ENCODE measurements around the gene GDPD3. TPM values are rescaled to one million over a fixed set of nuclear protein-coding genes. Genes with fewer than 3 reads are reported as not detected.

The GDPD3 gene
- total and polyA plus RNA-seq, 2 of the 13 experiments (the other 11 are each of a cell fraction or from before 2014, with no cell fraction given) = 18.7 to 20.6 TPM

DNA sequence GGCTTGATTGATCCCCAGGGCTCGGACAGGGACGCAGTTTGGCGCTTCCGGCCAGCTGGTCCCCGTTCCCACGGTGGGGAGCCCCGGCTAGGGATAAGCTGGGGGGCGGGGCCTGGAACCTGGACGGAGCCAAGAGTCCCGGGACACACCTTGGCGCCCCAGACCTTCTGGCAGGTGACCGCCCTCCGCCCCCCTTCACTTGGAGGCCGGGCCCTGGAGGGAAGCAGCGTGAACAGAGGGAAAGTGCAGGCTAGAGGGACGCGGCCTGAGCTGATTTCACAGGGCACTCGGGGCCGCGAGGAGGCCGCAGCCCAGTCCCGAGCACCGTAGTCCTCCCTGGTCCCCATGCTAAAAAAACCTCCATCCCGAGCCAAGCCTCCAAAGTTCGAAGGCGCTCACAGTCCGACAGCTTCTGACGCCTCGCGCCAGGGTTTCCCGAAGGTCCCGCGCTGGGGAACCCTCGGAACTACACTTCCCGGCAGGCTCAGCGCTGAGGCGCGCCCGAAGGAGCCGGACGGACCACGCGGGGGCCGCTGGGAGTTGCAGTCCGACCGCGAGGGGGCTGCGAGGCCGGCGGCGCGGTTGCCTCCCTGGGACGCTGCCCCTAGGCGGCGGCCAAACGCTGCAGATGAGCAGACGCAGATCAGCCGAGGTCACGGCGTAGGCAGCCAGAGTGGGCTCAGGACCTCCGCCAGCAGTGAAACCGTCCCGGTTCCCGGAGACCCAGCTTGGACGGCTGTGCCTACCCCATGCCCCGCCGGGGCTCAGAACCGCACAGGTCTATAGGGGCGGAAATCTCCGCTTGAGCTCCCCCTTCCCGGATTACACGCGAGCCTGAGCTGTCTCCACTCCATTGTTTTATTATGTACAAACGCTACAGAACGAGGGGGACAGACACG lies 21.6 kb downstream of the GDPD3 start, which contains the start of gene TBX6 (continued):
- TF ChIP-seq, protein P1, sequence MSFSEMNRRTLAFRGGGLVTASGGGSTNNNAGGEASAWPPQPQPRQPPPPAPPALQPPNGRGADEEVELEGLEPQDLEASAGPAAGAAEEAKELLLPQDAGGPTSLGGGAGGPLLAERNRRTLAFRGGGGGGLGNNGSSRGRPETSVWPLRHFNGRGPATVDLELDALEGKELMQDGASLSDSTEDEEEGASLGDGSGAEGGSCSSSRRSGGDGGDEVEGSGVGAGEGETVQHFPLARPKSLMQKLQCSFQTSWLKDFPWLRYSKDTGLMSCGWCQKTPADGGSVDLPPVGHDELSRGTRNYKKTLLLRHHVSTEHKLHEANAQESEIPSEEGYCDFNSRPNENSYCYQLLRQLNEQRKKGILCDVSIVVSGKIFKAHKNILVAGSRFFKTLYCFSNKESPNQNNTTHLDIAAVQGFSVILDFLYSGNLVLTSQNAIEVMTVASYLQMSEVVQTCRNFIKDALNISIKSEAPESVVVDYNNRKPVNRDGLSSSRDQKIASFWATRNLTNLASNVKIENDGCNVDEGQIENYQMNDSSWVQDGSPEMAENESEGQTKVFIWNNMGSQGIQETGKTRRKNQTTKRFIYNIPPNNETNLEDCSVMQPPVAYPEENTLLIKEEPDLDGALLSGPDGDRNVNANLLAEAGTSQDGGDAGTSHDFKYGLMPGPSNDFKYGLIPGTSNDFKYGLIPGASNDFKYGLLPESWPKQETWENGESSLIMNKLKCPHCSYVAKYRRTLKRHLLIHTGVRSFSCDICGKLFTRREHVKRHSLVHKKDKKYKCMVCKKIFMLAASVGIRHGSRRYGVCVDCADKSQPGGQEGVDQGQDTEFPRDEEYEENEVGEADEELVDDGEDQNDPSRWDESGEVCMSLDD (CRISPR knock-in tag; IDR thresholded peaks at IDR 0.05; ENCODE audit: borderline replicate concordance) = no peak; the same call in 1 of the 2 replicates
- TF ChIP-seq NFIC (IDR thresholded peaks at IDR 0.05; ENCODE audit: low read length) = no peak
- TF ChIP-seq, protein P2, sequence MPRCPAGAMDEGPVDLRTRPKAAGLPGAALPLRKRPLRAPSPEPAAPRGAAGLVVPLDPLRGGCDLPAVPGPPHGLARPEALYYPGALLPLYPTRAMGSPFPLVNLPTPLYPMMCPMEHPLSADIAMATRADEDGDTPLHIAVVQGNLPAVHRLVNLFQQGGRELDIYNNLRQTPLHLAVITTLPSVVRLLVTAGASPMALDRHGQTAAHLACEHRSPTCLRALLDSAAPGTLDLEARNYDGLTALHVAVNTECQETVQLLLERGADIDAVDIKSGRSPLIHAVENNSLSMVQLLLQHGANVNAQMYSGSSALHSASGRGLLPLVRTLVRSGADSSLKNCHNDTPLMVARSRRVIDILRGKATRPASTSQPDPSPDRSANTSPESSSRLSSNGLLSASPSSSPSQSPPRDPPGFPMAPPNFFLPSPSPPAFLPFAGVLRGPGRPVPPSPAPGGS (CRISPR knock-in tag; IDR thresholded peaks at IDR 0.05) = peak; percentile 78; the same call in 1 of the 2 replicates
- TF ChIP-seq ZNF460 (CRISPR knock-in tag; IDR thresholded peaks at IDR 0.05; ENCODE audit: borderline replicate concordance) = no peak
- no peak for TF ChIP-seq RBAK (CRISPR knock-in tag; IDR thresholded peaks at IDR 0.05)
- TF ChIP-seq, protein P3, sequence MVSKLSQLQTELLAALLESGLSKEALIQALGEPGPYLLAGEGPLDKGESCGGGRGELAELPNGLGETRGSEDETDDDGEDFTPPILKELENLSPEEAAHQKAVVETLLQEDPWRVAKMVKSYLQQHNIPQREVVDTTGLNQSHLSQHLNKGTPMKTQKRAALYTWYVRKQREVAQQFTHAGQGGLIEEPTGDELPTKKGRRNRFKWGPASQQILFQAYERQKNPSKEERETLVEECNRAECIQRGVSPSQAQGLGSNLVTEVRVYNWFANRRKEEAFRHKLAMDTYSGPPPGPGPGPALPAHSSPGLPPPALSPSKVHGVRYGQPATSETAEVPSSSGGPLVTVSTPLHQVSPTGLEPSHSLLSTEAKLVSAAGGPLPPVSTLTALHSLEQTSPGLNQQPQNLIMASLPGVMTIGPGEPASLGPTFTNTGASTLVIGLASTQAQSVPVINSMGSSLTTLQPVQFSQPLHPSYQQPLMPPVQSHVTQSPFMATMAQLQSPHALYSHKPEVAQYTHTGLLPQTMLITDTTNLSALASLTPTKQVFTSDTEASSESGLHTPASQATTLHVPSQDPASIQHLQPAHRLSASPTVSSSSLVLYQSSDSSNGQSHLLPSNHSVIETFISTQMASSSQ (IDR thresholded peaks at IDR 0.05; ENCODE audit: low read depth) = no peak
- TF ChIP-seq, protein P3 (CRISPR knock-in tag; IDR thresholded peaks at IDR 0.05; ENCODE audit: borderline replicate concordance) = no peak
- TF ChIP-seq, protein P4, sequence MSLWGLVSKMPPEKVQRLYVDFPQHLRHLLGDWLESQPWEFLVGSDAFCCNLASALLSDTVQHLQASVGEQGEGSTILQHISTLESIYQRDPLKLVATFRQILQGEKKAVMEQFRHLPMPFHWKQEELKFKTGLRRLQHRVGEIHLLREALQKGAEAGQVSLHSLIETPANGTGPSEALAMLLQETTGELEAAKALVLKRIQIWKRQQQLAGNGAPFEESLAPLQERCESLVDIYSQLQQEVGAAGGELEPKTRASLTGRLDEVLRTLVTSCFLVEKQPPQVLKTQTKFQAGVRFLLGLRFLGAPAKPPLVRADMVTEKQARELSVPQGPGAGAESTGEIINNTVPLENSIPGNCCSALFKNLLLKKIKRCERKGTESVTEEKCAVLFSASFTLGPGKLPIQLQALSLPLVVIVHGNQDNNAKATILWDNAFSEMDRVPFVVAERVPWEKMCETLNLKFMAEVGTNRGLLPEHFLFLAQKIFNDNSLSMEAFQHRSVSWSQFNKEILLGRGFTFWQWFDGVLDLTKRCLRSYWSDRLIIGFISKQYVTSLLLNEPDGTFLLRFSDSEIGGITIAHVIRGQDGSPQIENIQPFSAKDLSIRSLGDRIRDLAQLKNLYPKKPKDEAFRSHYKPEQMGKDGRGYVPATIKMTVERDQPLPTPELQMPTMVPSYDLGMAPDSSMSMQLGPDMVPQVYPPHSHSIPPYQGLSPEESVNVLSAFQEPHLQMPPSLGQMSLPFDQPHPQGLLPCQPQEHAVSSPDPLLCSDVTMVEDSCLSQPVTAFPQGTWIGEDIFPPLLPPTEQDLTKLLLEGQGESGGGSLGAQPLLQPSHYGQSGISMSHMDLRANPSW (CRISPR knock-in tag; IDR thresholded peaks at IDR 0.05; ENCODE audit: borderline replicate concordance) = peak; percentile 93; the same call in 1 of the 2 replicates
- TF ChIP-seq RBM39 (IDR thresholded peaks at IDR 0.05; ENCODE audit: low read depth, low read length, poor library complexity, severe bottlenecking) = peak; percentile 32
- TF ChIP-seq, protein P5, sequence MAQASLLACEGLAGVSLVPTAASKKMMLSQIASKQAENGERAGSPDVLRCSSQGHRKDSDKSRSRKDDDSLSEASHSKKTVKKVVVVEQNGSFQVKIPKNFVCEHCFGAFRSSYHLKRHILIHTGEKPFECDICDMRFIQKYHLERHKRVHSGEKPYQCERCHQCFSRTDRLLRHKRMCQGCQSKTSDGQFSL (CRISPR knock-in tag; IDR thresholded peaks at IDR 0.05) = no peak; the same call in 1 of the 2 replicates
- no peak for TF ChIP-seq SP2 (CRISPR knock-in tag; IDR thresholded peaks at IDR 0.05)
- TF ChIP-seq KDM2A (CRISPR knock-in tag; IDR thresholded peaks at IDR 0.05; ENCODE audit: borderline replicate concordance, low read depth) = peak; percentile 97
- TF ChIP-seq NFKBIZ (CRISPR knock-in tag; IDR thresholded peaks at IDR 0.05) = 0 out of 2 replicates have a peak, but pooled peaks have one; percentile 48
- peak; percentile 98 for TF ChIP-seq ZNF501 (CRISPR knock-in tag; IDR thresholded peaks at IDR 0.05)

Data from HepG2 (cell line).